Activated naive CD8-positive, alpha-beta T cell treated with anti-CD3 and anti-CD28 coated beads, Interleukin-2, amount 10 ng/mL, durations not matched to agents 7 days and 5 days (primary cell): Measurements from ENCODE around the gene RRM2. TPM values are rescaled to one million over a fixed set of nuclear protein-coding genes. Genes with fewer than 3 reads are reported as not detected.

Source experiments
- total RNA-seq, 2 experiments: library from RNA; stranded (reverse); gene quantifications; one replicate each; pipeline ENCODE4 v1.2.3, GENCODE V29; 2021

The RRM2 gene
- total RNA-seq, 2 experiments from 2014 or later, result 320 to 355 TPM

Other genes starting within 250 kb of the RRM2 start
- under 1 TPM; 0.25 to 0.43 TPM for gene GRHL1, start 171.0 kb upstream of the RRM2 start, total RNA-seq
- gene KLF11, start 79.2 kb upstream of the RRM2 start, total RNA-seq, result 1 to 10 TPM; 6.8 to 7.1 TPM
- gene CYS1, start 42.3 kb upstream of the RRM2 start, total RNA-seq, result under 1 TPM; 0.11 to 0.14 TPM
- 10 to 100 TPM; 75.8 to 77.1 TPM for gene HPCAL1, start 180.2 kb downstream of the RRM2 start, total RNA-seq